HL-60 (cell line): ENCODE results near the gene PTGFR.

ENCODE experiments used
- DNase-seq, 2 experiments: peaks; one replicate each; pipeline ENCODE4 v3.0.0-alpha.2; 2010 to 2020; ENCODE audit warnings: low read depth in 1 of 2, low spot score in 1 of 2
- H3K27ac ChIP-seq: fragments of 250-450 bp; sonication (Bioruptor Pico); replicated peaks from 2 replicates; pipeline ENCODE4 v1.5.1; 2020; ENCODE audit warnings: mild to moderate bottlenecking, moderate library complexity
- H3K27me3 ChIP-seq: fragments of 250-450 bp; sonication (Bioruptor Pico); 2 replicates; pipeline ENCODE4 v1.5.1; 2021; ENCODE audit warnings: mild to moderate bottlenecking, moderate library complexity; ENCODE audit not compliant: insufficient read depth, poor library complexity, severe bottlenecking
- H3K4me3 ChIP-seq: replicated peaks from 2 replicates; pipeline ENCODE4 v1.5.1; 2011; ENCODE audit warnings: mild to moderate bottlenecking, control low read depth, low read length; ENCODE audit not compliant: insufficient read depth
- GABPA ChIP-seq: IDR thresholded peaks from 2 replicates; pipeline ENCODE4 v1.6.1; 2012; ENCODE audit warnings: low read depth
- POLR2AphosphoS5 ChIP-seq: IDR thresholded peaks from 2 replicates; pipeline ENCODE4 v1.6.1; 2012; ENCODE audit warnings: low read depth
- REST ChIP-seq: IDR thresholded peaks from 2 replicates; pipeline ENCODE4 v1.6.1; 2012; ENCODE audit warnings: low read depth; ENCODE audit not compliant: insufficient replicate concordance
- SPI1 ChIP-seq: IDR thresholded peaks from 2 replicates; pipeline ENCODE4 v1.6.1; 2012; ENCODE audit warnings: low read depth, mild to moderate bottlenecking, borderline replicate concordance
- TF ChIP-seq, protein P1 (sequence below): IDR thresholded peaks from one replicate; pipeline ENCODE4 v1.5.1; 2011; ENCODE audit warnings: low read length, control low read depth, inconsistent platforms; ENCODE audit not compliant: insufficient read depth

PTGFR gene

GRCh38 chr1:78464449-78464891 is 26.3 kb upstream of the PTGFR start:
- Histone ChIP-seq H3K27me3 (no peaks in the 10 kb centered on the region), H3K4me3 (no peak overlapping the region), H3K27ac (no peak overlapping the region)
- no peak for TF ChIP-seq GABPA
- no peak for TF ChIP-seq POLR2AphosphoS5
- no peak for TF ChIP-seq SPI1
- TF ChIP-seq REST = no peak
- TF ChIP-seq, protein P1, sequence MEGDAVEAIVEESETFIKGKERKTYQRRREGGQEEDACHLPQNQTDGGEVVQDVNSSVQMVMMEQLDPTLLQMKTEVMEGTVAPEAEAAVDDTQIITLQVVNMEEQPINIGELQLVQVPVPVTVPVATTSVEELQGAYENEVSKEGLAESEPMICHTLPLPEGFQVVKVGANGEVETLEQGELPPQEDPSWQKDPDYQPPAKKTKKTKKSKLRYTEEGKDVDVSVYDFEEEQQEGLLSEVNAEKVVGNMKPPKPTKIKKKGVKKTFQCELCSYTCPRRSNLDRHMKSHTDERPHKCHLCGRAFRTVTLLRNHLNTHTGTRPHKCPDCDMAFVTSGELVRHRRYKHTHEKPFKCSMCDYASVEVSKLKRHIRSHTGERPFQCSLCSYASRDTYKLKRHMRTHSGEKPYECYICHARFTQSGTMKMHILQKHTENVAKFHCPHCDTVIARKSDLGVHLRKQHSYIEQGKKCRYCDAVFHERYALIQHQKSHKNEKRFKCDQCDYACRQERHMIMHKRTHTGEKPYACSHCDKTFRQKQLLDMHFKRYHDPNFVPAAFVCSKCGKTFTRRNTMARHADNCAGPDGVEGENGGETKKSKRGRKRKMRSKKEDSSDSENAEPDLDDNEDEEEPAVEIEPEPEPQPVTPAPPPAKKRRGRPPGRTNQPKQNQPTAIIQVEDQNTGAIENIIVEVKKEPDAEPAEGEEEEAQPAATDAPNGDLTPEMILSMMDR = no peak
- no peak for DNase-seq

GRCh38 chr1:78465143-78465542 is 25.6 kb upstream of the PTGFR start:
- Histone ChIP-seq H3K27me3 (no peaks in the 10 kb centered on the region), H3K4me3 (no peak overlapping the region), H3K27ac (no peak overlapping the region)
- TF ChIP-seq REST (no peak), GABPA (no peak), SPI1 (no peak), POLR2AphosphoS5 (no peak)
- TF ChIP-seq, protein P1 = no peak
- DNase-seq = no peak

DNA sequence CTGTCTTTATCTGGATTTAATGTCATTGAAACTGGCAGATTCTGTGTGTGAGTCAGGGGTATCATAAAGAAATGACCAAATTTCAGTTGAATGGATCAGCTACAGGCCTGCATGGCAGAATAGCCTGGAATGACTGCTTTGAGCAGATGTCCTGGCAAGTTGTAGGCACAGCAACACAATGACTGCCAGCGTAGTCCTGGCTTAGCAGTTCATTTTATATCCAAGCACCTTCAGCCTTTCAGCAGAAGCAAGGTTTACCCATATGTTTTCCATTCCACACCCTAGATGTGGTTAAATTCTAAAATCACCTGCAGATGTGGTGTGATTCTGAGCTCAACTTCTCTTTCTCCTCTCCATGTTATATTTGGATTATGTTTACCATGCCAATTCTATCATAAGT is 22.3 kb upstream of the PTGFR start:
- Histone ChIP-seq H3K27me3 (no peaks in the 10 kb centered on the region), H3K4me3 (no peak overlapping the region), H3K27ac (no peak overlapping the region)
- DNase-seq = no peak
- TF ChIP-seq POLR2AphosphoS5 = no peak
- TF ChIP-seq, protein P1 = no peak
- no peak for TF ChIP-seq GABPA
- no peak for TF ChIP-seq SPI1
- TF ChIP-seq REST = no peak
